ENCODE measurements around the gene NT5C.
"Not testable (repeated sequence)": the region's sequence is repeated elsewhere in the genome, so short reads cannot be mapped to it uniquely, and the experiment has no call there.

The NT5C gene

GRCh38 chr17:75130059-75130631 is 1.4 kb downstream of the NT5C start:
- H3K79me1 ChIP-seq (ENCODE audit: low read depth, low read length) = peaks cover 7% of the 10 kb centered on the region
- no peak overlapping the region for H3K18ac ChIP-seq (ENCODE audit: low read length)
- peaks cover 23 to 34% of the 10 kb centered on the region in 2 donors for H3K36me3 ChIP-seq (replicated peaks in 1 of 2; ENCODE audit: control insufficient read depth in 2 of 2, insufficient read depth in 2 of 2, low read length in 2 of 2)
- no CpG with 5 or more reads among the region's 24 CpGs for WGBS, 2 donors (ENCODE audit: extremely low coverage in 2 of 2, insufficient read length in 2 of 2, insufficient replicate concordance in 1 of 2)
- H3K9ac ChIP-seq (ENCODE audit: low read depth, low read length, poor library complexity) = peak overlapping the region; percentile 85
- H2BK12ac ChIP-seq (ENCODE audit: low read length) = no peak overlapping the region
- H3K14ac ChIP-seq (ENCODE audit: low read length) = peak overlapping the region; percentile 47
- H3K27ac ChIP-seq (replicated peaks; ENCODE audit: low read length) = no peak overlapping the region
- H2BK120ac ChIP-seq (ENCODE audit: low read depth, low read length) = peak overlapping the region; percentile 16
- H3K9me3 ChIP-seq (replicated peaks in 1 of 2; ENCODE audit: control insufficient read depth in 2 of 2, insufficient read depth in 1 of 2, low read depth in 1 of 2, low read length in 2 of 2) = no peaks in the 10 kb centered on the region
- no peak overlapping the region for H4K91ac ChIP-seq (ENCODE audit: low read depth, low read length, poor library complexity)
- H2AFZ ChIP-seq (ENCODE audit: low read length) = no peak overlapping the region
- H2BK15ac ChIP-seq (ENCODE audit: low read length) = no peak overlapping the region
- no peak overlapping the region for H3K4ac ChIP-seq (ENCODE audit: low read length)
- no peak for DNase-seq (ENCODE audit: low spot score)
- H2BK5ac ChIP-seq (ENCODE audit: low read length) = no peak overlapping the region
- H3K4me1 ChIP-seq (ENCODE audit: control insufficient read depth in 2 of 2, insufficient read depth in 1 of 2, low read depth in 1 of 2, low read length in 2 of 2) = peaks cover 4 to 7% of the 10 kb centered on the region in 2 donors
- H3K23ac ChIP-seq (ENCODE audit: low read depth, low read length, poor library complexity) = peak overlapping the region; percentile 96
- peak overlapping the region; percentile 81 to 97 for H3K4me3 ChIP-seq (ENCODE audit: low read length in 2 of 2)
- H2AK5ac ChIP-seq (ENCODE audit: low read depth, low read length) = peak overlapping the region; percentile 87
- H3K4me2 ChIP-seq (ENCODE audit: insufficient read depth, low read length, poor library complexity, severe bottlenecking) = peak overlapping the region; percentile 88
- no peaks in the 10 kb centered on the region for H3K27me3 ChIP-seq (ENCODE audit: control insufficient read depth in 3 of 3, insufficient read depth in 3 of 3, low read depth in 1 of 3, low read length in 3 of 3)
- no peak overlapping the region for H4K8ac ChIP-seq (ENCODE audit: low read depth, low read length)

- Histone ChIP-seq H2AK5ac (ENCODE audit: low read depth, low read length) (no peak overlapping the region), H3K79me1 (ENCODE audit: low read depth, low read length) (peaks cover 7% of the 10 kb centered on the region), H3K9ac (ENCODE audit: low read depth, low read length, poor library complexity) (no peak overlapping the region), H3K23ac (ENCODE audit: low read depth, low read length, poor library complexity) (no peak overlapping the region), H3K4ac (ENCODE audit: low read length) (no peak overlapping the region), H3K27me3 (ENCODE audit: control insufficient read depth in 3 of 3, insufficient read depth in 3 of 3, low read depth in 1 of 3, low read length in 3 of 3) (no peaks in the 10 kb centered on the region), H3K36me3 (replicated peaks in 1 of 2; ENCODE audit: control insufficient read depth in 2 of 2, insufficient read depth in 2 of 2, low read length in 2 of 2) (peaks cover 18 to 29% of the 10 kb centered on the region in 2 donors), H3K27ac (replicated peaks; ENCODE audit: low read length) (no peak overlapping the region), H3K14ac (ENCODE audit: low read length) (no peak overlapping the region), H2BK120ac (ENCODE audit: low read depth, low read length) (no peak overlapping the region), H3K4me2 (ENCODE audit: insufficient read depth, low read length, poor library complexity, severe bottlenecking) (no peak overlapping the region), H2BK5ac (ENCODE audit: low read length) (no peak overlapping the region), H4K8ac (ENCODE audit: low read depth, low read length) (no peak overlapping the region), H3K9me3 (replicated peaks in 1 of 2; ENCODE audit: control insufficient read depth in 2 of 2, insufficient read depth in 1 of 2, low read depth in 1 of 2, low read length in 2 of 2) (no peaks in the 10 kb centered on the region), H2BK12ac (ENCODE audit: low read length) (no peak overlapping the region), H4K91ac (ENCODE audit: low read depth, low read length, poor library complexity) (no peak overlapping the region), H2BK15ac (ENCODE audit: low read length) (no peak overlapping the region), H2AFZ (ENCODE audit: low read length) (no peak overlapping the region), H3K4me3 (ENCODE audit: low read length in 2 of 2) (no peak overlapping the region), H3K18ac (ENCODE audit: low read length) (no peak overlapping the region), H3K4me1 (ENCODE audit: control insufficient read depth in 2 of 2, insufficient read depth in 1 of 2, low read depth in 1 of 2, low read length in 2 of 2) (peaks cover 4 to 7% of the 10 kb centered on the region in 2 donors)
- DNase-seq (ENCODE audit: low spot score) = no peak
- whole genome bisulfite sequencing, 2 donors (ENCODE audit: extremely low coverage in 2 of 2, insufficient read length in 2 of 2, insufficient replicate concordance in 1 of 2) = no CpG with 5 or more reads among the region's 9 CpGs
Observed at GRCh38 chr17:75129576-75129975, 2.0 kb downstream of the NT5C start.

GRCh38 chr17:75128694-75129505 is 2.6 kb downstream of the NT5C start:
- Histone ChIP-seq H2AK5ac (ENCODE audit: low read depth, low read length) (no peak overlapping the region), H3K4ac (ENCODE audit: low read length) (no peak overlapping the region), H3K27ac (replicated peaks; ENCODE audit: low read length) (no peak overlapping the region), H3K23ac (ENCODE audit: low read depth, low read length, poor library complexity) (peak overlapping the region; percentile 68), H3K4me3 (ENCODE audit: low read length in 2 of 2) (no peak overlapping the region), H4K8ac (ENCODE audit: low read depth, low read length) (no peak overlapping the region), H3K4me2 (ENCODE audit: insufficient read depth, low read length, poor library complexity, severe bottlenecking) (no peak overlapping the region), H3K36me3 (replicated peaks in 1 of 2; ENCODE audit: control insufficient read depth in 2 of 2, insufficient read depth in 2 of 2, low read length in 2 of 2) (peaks cover 18 to 29% of the 10 kb centered on the region in 2 donors), H2AFZ (ENCODE audit: low read length) (no peak overlapping the region), H2BK12ac (ENCODE audit: low read length) (no peak overlapping the region), H3K9me3 (replicated peaks in 1 of 2; ENCODE audit: control insufficient read depth in 2 of 2, insufficient read depth in 1 of 2, low read depth in 1 of 2, low read length in 2 of 2) (no peaks in the 10 kb centered on the region), H3K14ac (ENCODE audit: low read length) (no peak overlapping the region), H4K91ac (ENCODE audit: low read depth, low read length, poor library complexity) (no peak overlapping the region), H3K27me3 (ENCODE audit: control insufficient read depth in 3 of 3, insufficient read depth in 3 of 3, low read depth in 1 of 3, low read length in 3 of 3) (no peaks in the 10 kb centered on the region), H3K18ac (ENCODE audit: low read length) (peak overlapping the region; percentile 11), H3K4me1 (ENCODE audit: control insufficient read depth in 2 of 2, insufficient read depth in 1 of 2, low read depth in 1 of 2, low read length in 2 of 2) (peaks cover 4 to 7% of the 10 kb centered on the region in 2 donors), H2BK15ac (ENCODE audit: low read length) (no peak overlapping the region), H2BK120ac (ENCODE audit: low read depth, low read length) (no peak overlapping the region), H3K79me1 (ENCODE audit: low read depth, low read length) (peaks cover 7% of the 10 kb centered on the region), H3K9ac (ENCODE audit: low read depth, low read length, poor library complexity) (peak overlapping the region; percentile 72), H2BK5ac (ENCODE audit: low read length) (no peak overlapping the region)
- DNase-seq (ENCODE audit: low spot score) = no peak
- WGBS, 2 donors (ENCODE audit: extremely low coverage in 2 of 2, insufficient read length in 2 of 2, insufficient replicate concordance in 1 of 2) = no CpG with 5 or more reads among the region's 33 CpGs

- H2AFZ ChIP-seq (ENCODE audit: low read length); H3K9ac ChIP-seq (ENCODE audit: low read depth, low read length, poor library complexity); H3K23ac ChIP-seq (ENCODE audit: low read depth, low read length, poor library complexity); H2BK120ac ChIP-seq (ENCODE audit: low read depth, low read length); DNase-seq (ENCODE audit: low spot score); H3K4ac ChIP-seq (ENCODE audit: low read length); H3K9me3 ChIP-seq (replicated peaks in 1 of 2; ENCODE audit: control insufficient read depth in 2 of 2, insufficient read depth in 1 of 2, low read depth in 1 of 2, low read length in 2 of 2); H4K91ac ChIP-seq (ENCODE audit: low read depth, low read length, poor library complexity); H2AK5ac ChIP-seq (ENCODE audit: low read depth, low read length); H3K27me3 ChIP-seq (ENCODE audit: control insufficient read depth in 3 of 3, insufficient read depth in 3 of 3, low read depth in 1 of 3, low read length in 3 of 3); H3K4me3 ChIP-seq (ENCODE audit: low read length in 2 of 2); H3K4me2 ChIP-seq (ENCODE audit: insufficient read depth, low read length, poor library complexity, severe bottlenecking); H2BK12ac ChIP-seq (ENCODE audit: low read length); H2BK15ac ChIP-seq (ENCODE audit: low read length); H3K79me1 ChIP-seq (ENCODE audit: low read depth, low read length); H4K8ac ChIP-seq (ENCODE audit: low read depth, low read length); H3K4me1 ChIP-seq (ENCODE audit: control insufficient read depth in 2 of 2, insufficient read depth in 1 of 2, low read depth in 1 of 2, low read length in 2 of 2); H3K14ac ChIP-seq (ENCODE audit: low read length); H3K18ac ChIP-seq (ENCODE audit: low read length); H2BK5ac ChIP-seq (ENCODE audit: low read length); H3K27ac ChIP-seq (replicated peaks; ENCODE audit: low read length): not testable (repeated sequence)
- peaks cover 18 to 29% of the 10 kb centered on the region in 2 donors for H3K36me3 ChIP-seq (replicated peaks in 1 of 2; ENCODE audit: control insufficient read depth in 2 of 2, insufficient read depth in 2 of 2, low read length in 2 of 2)
- no CpG with 5 or more reads among the region's 5 CpGs for WGBS, 2 donors (ENCODE audit: extremely low coverage in 2 of 2, insufficient read length in 2 of 2, insufficient replicate concordance in 1 of 2)
Observed at GRCh38 chr17:75127936-75128335, 3.6 kb downstream of the NT5C start.

Data from neuronal stem cell (in vitro differentiated cells).